ENCODE results near the gene SMURF2. TPM values are rescaled to one million over a fixed set of nuclear protein-coding genes. Genes with fewer than 3 reads are reported as not detected.

Gene SMURF2
- total RNA-seq, 1 donor from 2014 or later: 7.5 TPM

DNA sequence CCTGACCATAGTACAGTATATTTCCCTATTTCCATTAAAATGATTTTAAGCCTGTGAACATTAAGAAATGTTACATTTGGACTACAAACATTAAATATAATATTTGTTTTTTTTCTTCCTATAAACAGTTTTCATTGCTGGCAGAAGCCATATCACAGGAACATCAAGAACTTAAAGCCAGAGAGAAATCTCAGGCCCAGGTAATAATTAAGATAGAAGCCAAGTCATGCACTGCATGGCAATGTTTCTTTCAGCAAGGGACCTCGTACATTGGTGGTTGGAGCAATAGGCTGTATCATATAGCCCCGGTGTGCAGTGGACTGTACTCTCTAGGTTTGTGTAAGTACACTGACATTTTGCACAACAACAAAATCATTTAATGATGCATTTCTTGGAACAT lies 125.2 kb downstream of the SMURF2 start:
- no peak for ATAC-seq

- ATAC-seq: no peak
Measured at GRCh38 chr17:64535357-64535756, 126.8 kb downstream of the SMURF2 start.

- ATAC-seq: peak; percentile 66
Measured at GRCh38 chr17:64534187-64534586, 127.9 kb downstream of the SMURF2 start.

GRCh38 chr17:64533784-64534183 lies 128.3 kb downstream of the SMURF2 start:
- ATAC-seq: no peak

- no peak for ATAC-seq
Measured at GRCh38 chr17:64532409-64532808, 129.7 kb downstream of the SMURF2 start.

DNA sequence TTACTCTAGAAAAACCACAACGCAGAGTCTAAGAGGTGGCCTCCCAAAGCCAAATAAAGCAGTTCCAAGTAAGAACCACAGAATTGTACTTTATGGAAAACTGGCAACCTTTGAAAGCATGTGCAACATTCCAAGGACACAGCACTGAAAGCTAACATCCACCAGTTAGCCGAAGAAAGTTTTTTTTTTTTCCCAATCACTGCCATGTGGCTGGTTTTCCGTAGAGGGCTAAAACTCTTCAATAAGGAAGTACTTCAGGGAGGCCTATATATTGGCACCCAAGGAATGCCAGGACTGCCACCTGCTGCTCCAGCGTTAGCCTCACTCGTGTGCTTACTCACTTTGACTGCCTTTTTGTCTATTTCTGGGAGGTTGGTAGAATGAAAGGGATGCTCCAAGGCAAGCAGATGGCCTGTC lies 130.1 kb downstream of the SMURF2 start:
- ATAC-seq: no peak

DNA sequence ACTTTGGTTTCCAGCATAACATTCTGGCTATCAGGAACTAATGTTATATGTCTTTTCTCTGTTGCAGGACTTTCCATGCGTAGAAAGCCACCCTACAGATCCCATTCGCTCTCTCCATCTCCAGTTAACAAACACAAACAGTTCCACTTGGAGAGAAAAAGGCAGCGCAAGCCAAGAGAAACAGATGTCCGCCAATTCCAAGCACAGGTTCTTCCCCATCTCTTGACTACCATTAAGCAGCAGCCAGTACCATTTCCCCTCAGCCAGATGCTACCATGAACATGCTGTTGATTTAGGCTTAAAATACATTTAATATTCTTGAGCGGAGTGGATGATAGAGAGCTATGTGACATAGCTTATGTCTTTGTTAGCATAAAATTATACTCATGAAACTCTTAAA lies 132.9 kb downstream of the SMURF2 start:
- no peak for ATAC-seq

GRCh38 chr17:64527914-64528313 lies 134.2 kb downstream of the SMURF2 start:
- no peak for ATAC-seq

- ATAC-seq: no peak
Measured at GRCh38 chr17:64520359-64520758, 141.7 kb downstream of the SMURF2 start.

DNA sequence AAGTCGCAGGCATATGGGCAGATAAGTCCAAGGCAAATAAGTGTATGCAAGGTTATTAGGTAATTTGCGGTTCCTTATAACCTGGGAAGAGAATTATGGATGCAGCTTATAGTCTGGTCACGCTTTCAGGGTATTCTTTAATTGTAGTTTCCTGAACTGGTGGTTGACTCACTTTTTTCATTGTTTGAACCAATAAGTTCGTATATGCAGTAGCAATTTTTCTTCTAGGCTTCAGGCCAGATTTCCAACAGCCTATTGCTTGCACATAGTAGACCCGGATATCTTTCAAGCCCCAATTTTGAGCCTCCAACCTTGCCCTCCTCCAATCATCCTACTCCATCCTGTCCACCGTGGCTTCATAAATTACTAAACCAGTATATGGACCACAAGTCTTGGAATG lies 142.5 kb downstream of the SMURF2 start:
- no peak for ATAC-seq

DNA sequence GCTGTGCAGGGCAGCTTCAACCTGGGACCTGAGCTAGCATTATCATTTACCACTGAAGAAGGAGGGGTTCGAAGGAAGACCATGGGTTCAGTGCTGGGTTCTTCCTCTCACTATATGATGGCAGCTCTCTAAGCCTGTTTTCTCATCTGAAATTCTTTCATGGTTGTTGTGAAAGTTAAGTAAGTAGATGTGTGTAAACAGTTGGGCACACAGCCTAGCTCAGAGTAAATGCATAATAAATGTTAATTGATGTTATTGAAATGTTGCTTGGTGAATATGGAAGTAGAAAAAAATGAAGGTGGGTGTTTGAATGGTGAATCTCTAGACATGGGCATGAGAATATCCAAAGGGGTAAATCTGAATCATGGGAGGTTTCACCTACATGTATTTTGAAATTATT lies 146.3 kb downstream of the SMURF2 start:
- no peak for ATAC-seq

- no peak for ATAC-seq
Measured at GRCh38 chr17:64515419-64515818, 146.7 kb downstream of the SMURF2 start.

DNA sequence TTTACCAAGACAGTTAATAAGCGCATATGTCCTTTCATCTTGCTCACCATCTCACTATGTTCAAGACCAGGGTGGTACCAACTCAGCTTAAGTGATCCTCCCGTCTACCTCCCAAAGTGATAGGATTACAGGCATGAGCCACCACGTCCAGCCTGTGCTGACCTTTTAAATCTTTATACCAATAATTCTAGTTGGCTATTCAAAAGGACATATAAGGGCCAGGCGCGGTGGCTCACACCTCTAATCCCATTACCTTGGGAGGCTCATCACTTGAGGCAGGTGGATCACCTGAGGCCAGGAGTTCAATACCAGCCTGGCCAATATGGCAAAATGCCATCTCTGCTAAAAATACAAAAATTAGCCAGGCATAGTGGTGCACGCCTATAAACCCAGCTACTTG lies 152.9 kb downstream of the SMURF2 start:
- no peak for ATAC-seq

DNA sequence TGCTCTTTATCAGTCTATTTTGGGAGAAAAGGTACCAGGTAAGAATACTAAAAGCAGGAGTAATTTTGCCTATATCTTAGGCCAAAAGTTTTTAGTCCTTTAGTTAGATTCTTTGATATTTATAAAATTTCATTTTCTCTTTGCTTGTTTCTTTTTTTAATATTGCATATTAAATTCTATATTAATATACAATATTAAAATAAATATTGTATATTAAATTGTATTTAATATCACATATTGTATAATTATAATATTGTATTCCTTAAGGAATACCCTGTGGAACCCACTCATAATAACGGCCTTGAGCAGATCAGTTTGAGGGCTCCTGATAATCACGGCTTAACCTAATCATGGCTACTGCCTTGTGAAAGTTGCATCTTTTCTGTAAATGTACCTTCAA lies 153.4 kb downstream of the SMURF2 start:
- ATAC-seq: no peak

GRCh38 chr17:64507413-64507782 lies 154.7 kb downstream of the SMURF2 start:
- ATAC-seq: peak; percentile 21

DNA sequence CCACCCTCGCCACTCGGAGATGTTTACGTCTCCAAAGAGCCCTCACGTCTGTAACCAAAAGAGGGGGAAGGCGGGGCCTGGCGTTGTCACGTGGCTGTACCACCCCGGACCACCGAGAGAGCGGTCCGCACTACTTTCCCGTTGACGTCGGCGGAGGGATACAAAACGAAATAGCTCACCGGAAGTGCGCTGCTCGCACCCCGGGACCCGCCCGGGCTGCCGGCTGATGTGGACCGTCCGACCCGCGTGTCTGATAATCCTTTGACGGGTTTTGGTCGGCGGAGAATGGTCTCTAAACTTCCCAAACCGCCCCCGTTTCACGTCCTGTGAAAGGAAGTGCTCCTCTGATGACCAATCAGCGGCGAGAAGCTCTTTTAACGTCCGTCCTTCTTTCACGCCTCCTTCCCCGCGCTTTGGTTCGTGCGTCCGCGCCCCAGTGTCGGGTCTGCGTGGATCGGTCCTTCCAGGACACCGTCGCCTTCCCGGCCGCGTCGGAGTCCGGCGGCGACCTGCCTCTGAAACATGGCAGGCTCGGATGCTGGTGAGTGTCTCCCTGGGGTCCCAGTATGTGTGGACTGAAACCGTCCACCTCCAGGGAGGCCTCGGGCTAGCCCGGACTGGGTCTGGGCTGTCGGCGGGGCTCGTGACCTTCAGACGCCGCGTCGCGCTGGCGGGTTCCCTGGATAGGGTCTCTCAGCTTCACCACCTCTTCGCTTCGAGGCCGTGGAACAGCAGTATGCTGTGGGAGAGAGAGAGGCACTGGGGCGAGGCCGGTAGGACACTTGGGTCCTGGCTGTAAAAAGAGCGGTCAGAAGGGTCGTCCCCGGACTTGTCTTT lies 155.3 kb downstream of the SMURF2 start, which contains the start of gene CEP95:
TSS of gene CEP95 (plus strand) at position 402 of the 837 bp plus-strand sequence. CDS start at position 523, 121 bp downstream.
- ATAC-seq: peak; percentile 72

DNA sequence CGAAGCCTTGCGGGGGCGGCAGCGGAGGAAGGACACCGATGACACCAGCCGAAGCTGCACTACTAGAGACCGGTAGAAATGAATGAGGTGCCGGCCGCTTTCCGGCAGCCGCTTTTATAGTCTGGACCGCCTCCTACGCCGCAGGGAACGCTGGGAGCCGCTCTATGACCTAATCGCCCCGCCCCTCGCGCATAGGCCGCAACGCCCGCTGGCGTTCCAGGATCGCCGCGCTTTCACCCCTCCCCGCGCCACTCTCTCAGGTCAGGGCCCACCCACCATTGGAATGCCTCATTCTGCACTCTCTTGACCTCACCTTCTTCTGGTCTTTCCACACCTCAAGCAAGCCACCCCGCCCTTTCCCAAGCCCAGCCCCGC lies 155.9 kb downstream of the SMURF2 start, which contains the start of gene DDX5:
TSS of gene DDX5 (minus strand) at position 89 of the 375 bp plus-strand sequence. CDS start 170 bp downstream, outside the sequence.
- ATAC-seq: peak; percentile 90

GRCh38 chr17:64505340-64506200 lies 156.5 kb downstream of the SMURF2 start:
- ATAC-seq: peak; percentile 60

- ATAC-seq: no peak
Measured at GRCh38 chr17:64504769-64505339, 157.3 kb downstream of the SMURF2 start.

- ATAC-seq: no peak
Measured at GRCh38 chr17:64503821-64504768, 158.0 kb downstream of the SMURF2 start.

GRCh38 chr17:64503341-64503740 lies 158.8 kb downstream of the SMURF2 start:
- ATAC-seq: no peak

DNA sequence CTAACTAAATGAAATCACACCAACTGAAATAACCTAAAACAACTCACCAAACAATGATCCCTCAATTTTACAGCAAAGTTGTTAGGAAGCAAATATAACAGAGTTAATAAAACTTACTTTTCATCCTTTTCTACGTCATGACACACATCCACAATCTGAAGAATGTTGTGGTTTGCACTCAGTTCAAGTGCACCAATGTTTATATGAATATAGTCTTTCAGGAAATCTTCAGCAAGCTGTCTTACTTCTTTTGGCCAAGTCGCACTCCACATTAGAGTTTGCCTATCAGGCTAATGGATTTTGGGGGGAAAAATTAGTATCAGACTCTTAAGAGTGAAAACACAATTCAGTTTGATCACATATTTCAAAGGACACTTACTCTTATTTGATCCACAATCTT lies 159.3 kb downstream of the SMURF2 start:
- no peak for ATAC-seq

Data from esophagus mucosa (tissue), 1 donor.